Glomerular visceral epithelial cell (primary cell): ENCODE measurements around the gene SLC51B.
"Not testable (repeated sequence)": the region's sequence is repeated elsewhere in the genome, so short reads cannot be mapped to it uniquely, and the experiment has no call there.

Source experiments
- DNase-seq: peaks from one replicate; pipeline ENCODE4 v3.0.0-alpha.2; 2016; ENCODE audit errors: extremely low spot score

The SLC51B gene

DNA sequence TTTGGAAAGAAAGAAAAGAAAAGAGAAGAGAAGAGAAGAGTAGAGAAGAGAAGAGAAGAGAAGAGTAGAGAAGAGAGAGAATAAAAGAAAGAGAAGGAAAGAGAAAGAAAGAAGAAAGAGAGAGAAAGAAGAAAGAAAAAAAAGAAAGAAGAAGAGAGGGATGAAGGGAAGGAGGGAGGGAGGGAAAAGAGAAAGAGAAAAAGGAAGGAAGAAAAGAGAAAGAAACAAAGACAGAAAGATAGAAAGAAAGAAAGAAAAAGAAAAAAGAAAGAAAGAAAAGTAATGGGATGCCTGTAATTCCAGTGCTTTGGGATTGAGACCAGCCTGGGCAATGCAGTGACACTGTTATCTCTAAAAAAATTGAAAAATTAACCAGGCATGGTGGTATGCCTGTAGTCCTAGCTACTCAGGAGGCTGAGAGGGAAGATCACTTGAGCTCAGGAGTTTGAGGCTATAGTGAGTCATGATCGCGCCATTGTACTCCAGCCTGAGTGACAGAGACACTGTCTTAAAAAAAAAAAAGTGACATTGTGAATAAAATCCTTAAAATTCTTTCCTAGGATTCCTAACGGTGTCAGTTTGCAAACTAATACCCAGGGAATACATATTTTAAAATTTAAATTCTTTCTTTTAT, 20.9 kb downstream of the SLC51B start:
- no peak for DNase-seq

DNA sequence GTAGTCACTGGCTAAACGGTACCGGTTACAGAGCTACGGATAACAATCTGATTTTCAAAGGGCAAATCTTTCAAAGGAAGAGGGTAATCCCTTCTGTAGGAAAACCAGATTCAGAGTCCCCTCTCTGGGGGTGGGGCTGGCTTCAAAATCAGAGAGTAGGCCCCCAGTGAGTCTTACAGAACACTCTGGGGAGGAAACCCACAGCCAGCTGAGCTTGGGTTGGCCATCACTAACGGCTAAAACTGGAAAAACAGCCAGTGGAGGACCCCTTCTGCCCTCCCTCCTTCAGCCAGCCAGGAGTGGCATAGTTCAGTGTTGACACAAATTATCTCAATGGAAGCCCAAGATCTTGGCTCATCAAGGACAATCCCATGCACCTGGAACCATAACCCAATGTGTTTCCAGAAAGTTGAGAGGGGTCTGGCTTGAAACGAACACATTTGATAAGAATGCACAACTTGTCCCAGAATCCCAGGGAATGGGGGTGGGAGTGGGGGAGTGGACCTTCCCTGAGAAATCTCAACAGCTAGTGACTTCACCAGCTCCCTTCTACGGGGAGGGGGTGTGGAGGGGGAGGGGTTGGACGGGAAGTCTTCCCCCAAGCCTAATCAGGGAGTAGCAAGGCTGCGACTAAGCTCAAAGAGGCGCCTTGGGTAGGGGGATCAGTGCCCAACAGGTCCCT, 21.6 kb downstream of the SLC51B start:
- no peak for DNase-seq

DNA sequence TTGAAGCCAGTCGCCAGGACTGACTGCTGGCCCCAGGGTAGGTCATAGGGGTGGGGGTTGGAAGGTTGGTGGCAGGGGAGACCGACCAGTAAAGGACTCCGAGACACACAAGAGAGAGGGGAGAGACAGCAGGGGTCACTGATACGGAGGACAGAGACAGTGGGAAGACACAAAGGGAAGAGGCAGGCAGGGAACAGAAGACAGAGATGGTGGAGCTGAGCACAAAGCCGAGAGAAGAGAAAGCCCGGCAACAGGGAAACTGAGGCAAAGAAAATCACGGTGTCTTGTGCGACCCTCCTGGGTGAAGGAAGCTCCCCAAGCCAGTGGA, 22.1 kb downstream of the SLC51B start:
- DNase-seq: no peak

GRCh38 chr15:65067645-65068402, 22.6 kb downstream of the SLC51B start, which contains the start of gene RASL12:
RASL12 (minus strand) TSS chr15:65067991; CDS start chr15:65067835, 156 bp downstream.
- no peak for DNase-seq

GRCh38 chr15:65068403-65068788, 23.2 kb downstream of the SLC51B start:
- DNase-seq: no peak

- DNase-seq: no peak
These were observed 24.0 kb downstream of the SLC51B start for GRCh38 chr15:65069179-65069578.

- no peak for DNase-seq
These were observed 24.8 kb downstream of the SLC51B start for GRCh38 chr15:65069779-65070546.

GRCh38 chr15:65071381-65071811, 26.2 kb downstream of the SLC51B start:
- no peak for DNase-seq

GRCh38 chr15:65072027-65072426, 26.8 kb downstream of the SLC51B start:
- DNase-seq: no peak

GRCh38 chr15:65072617-65073016, 27.4 kb downstream of the SLC51B start:
- DNase-seq: no peak

- DNase-seq: not testable (repeated sequence)
These were observed 29.8 kb downstream of the SLC51B start for GRCh38 chr15:65074946-65075345.

DNA sequence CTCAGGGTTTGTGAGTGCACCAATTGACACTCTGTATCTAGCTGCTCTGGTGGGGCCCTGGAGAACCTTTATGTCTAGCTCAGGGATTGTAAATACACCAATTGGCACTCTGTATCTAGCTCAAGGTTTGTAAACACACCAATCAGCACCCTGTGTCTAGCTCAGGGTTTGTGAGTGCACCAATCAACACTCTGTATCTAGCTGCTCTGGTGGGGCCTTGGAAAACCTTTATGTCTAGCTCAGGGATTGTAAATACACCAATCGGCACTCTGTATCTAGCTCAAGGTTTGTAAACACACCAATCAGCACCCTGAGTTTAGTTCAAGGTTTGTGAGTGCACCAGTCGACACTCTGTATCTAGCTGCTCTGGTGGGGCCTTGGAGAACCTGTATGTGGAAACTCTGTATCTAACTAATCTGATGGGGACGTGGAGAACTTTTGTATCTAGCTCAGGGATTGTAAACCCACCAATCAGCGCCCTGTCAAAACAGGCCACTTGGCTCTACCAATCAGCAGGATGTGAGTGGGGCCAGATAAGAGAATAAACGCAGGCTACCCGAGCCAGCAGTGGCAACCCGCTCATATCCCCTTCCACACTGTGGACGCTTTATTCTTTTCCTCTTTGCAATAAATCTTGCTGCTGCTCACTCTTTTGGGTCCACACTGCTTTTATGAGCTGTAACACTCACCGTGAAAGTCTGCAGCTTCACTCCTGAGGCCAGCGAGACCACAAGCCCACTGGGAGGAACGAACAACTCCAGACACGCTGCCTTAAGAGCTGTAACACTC, 30.6 kb downstream of the SLC51B start:
- DNase-seq: not testable (repeated sequence)

- DNase-seq: no peak
These were observed 31.5 kb downstream of the SLC51B start, which contains the start of gene KBTBD13 for GRCh38 chr15:65076486-65077290. KBTBD13 (plus strand) TSS chr15:65076746; CDS start chr15:65076816, 70 bp downstream.

DNA sequence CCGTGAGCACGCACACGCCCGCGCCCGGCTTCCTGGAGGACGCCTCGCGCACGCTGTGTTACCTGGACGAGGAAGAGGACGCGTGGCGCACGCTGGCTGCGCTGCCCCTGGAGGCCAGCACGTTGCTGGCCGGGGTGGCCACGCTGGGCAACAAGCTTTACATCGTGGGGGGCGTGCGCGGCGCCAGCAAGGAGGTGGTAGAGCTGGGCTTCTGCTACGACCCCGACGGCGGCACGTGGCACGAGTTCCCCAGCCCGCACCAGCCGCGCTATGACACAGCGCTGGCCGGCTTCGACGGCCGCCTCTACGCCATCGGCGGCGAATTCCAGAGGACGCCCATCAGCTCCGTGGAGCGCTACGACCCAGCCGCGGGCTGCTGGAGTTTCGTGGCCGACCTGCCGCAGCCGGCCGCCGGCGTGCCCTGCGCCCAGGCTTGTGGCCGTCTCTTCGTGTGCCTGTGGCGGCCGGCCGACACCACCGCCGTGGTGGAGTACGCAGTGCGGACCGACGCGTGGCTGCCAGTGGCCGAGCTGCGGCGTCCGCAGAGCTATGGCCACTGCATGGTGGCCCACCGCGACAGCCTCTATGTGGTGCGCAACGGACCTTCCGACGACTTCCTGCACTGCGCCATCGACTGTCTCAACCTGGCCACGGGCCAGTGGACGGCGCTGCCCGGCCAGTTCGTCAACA, 32.2 kb downstream of the SLC51B start:
- no peak for DNase-seq

DNA sequence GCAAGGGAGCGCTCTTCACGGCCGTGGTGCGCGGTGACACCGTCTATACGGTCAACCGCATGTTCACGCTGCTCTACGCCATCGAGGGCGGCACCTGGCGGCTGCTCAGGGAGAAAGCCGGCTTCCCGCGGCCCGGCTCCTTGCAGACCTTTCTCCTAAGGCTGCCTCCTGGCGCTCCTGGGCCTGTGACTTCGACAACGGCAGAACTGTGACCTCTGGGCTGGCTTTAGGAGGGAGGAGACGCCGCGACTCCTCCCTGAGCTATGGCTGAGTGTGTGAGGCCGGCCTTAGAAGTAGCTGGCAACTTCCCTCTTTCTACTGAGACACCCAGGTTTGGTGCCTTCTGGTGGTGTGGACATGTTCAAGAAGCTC, 32.8 kb downstream of the SLC51B start:
- DNase-seq: peak; percentile 52

DNA sequence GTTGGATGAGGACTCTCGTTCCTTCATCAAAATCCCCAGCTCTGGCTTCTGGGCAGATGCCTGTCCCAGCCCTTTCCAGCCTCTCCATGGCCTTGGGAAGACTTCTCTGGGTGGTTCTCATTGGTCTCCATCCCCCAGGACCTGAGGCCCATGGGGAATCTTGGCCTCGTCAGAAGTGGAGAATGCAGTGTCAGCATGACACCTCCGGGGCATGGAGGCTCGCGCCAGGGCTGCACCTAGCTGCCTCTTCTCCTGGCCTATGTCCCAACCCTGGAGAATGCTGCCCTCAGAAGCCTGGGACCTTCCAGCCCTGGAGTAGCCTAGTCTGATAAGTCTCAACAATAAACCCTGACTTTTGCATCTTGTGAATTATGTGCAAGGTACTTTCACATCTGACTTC, 34.4 kb downstream of the SLC51B start:
- no peak for DNase-seq

DNA sequence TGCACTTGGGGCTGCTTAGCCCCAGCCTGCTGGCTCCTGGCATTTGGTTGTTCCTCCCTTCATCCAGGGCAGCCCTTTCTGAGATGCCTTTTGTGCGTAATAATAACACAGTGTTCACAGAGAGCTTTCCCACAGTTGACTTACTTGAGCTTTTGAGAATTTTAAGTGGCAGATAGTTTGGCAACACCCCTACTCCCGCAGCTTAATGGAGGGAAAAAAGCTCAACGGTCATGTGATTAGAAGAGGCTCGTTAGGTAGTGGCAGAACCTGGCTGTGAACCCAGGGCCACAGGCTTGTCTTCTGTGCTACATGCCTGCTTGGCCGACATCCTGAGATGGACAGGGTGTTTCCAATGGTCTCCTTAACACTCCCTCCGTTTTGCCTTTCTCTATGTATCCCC, 36.1 kb downstream of the SLC51B start:
- no peak for DNase-seq

DNA sequence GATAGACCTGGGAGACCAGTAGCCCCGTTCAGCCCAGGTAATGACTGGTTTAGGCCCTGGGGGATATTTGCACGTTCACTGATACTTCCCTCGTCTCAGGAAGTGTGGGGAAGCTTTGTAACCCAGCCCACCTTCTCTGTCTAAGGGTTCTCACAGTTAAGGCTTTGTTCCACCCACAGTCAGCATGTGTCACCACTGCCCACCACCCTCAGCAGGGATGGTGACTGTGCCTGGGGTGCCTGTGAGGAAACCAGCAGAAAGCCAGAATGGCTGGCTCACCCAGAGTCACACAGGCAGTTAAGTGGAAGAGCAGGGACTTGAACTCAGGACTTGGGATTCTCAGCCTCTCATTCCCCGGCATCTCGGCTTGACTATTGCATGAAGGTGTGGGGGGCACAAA, 36.6 kb downstream of the SLC51B start:
- DNase-seq: no peak

DNA sequence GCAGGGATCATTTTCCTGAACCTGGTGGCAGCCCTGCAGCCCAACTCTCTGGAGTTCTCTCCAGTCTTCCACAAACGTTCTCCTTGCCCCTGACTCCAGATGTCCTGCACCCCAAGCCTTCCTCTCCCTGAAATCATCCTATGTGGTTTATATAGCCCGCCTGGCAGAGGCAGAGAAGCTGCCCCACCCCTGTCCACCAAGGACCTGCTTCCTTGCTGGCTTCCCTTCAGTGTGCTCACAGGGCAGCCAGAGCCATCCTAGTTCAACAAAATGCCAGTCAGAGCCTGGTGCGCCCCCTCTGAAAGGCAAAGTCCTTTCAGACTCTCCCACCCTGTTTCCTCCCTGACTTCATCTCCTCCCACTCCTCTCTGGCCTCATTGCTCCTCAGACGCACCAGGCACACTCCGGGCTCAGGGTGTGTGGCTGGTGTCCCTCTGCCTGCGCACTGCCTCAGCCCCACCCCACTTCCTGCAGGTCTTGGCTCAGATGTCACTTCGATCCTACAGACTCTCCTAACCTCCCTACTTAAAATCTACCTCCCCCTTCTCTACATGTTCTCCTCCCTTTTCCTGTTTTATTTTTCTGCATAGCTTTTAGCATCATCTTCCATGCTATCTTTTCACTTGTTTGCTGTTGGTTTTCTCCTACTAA, 37.2 kb downstream of the SLC51B start:
- DNase-seq: no peak
